Neural cell (in vitro differentiated cells): ENCODE results near the gene CRACR2B.

Experiments used
- POLR2AphosphoS5 ChIP-seq: IDR thresholded peaks from 2 replicates; pipeline ENCODE4 v1.6.1; 2012
- TF ChIP-seq, protein P1 (sequence below): fragments of 450-650 bp; IDR thresholded peaks from 2 replicates; pipeline ENCODE4 v1.5.1; 2014; ENCODE audit warnings: antibody characterized with exemption, mild to moderate bottlenecking, moderate library complexity; ENCODE audit not compliant: poor library complexity, severe bottlenecking

DNA sequence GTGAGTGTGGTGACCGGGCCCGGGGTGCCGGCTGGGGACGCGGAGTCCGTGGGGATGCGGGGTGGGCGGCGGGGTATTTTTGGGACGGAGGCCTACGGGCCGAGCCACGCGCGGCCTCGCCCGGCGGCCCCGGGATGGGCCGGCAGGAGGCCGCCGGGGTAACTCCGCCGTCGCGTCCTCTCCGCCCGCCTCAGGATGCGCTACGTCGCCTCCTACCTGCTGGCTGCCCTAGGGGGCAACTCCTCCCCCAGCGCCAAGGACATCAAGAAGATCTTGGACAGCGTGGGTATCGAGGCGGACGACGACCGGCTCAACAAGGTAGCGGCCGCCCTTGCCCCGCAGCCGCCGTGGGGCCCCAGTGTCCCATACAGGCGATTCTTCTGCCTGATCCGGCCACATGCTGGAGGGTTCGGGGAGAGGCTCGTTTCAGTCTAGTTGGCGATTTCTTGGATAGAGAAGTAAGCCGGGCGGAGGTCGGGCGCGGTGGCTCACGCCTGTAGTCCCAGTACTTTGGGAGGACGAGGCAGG, 17.6 kb upstream of the CRACR2B start:
- TF ChIP-seq, protein P1, sequence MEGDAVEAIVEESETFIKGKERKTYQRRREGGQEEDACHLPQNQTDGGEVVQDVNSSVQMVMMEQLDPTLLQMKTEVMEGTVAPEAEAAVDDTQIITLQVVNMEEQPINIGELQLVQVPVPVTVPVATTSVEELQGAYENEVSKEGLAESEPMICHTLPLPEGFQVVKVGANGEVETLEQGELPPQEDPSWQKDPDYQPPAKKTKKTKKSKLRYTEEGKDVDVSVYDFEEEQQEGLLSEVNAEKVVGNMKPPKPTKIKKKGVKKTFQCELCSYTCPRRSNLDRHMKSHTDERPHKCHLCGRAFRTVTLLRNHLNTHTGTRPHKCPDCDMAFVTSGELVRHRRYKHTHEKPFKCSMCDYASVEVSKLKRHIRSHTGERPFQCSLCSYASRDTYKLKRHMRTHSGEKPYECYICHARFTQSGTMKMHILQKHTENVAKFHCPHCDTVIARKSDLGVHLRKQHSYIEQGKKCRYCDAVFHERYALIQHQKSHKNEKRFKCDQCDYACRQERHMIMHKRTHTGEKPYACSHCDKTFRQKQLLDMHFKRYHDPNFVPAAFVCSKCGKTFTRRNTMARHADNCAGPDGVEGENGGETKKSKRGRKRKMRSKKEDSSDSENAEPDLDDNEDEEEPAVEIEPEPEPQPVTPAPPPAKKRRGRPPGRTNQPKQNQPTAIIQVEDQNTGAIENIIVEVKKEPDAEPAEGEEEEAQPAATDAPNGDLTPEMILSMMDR = no peak
- no peak for TF ChIP-seq POLR2AphosphoS5
